GM12878 (cell line): ENCODE measurements around the gene USPL1. TPM values are rescaled to one million over a fixed set of nuclear protein-coding genes. Genes with fewer than 3 reads are reported as not detected.
A peak's percentile ranks its signal among the peaks of the same experiment; 100 is the strongest.

Experiments
- ATAC-seq: fragments of 200-7000 bp; cut with Tn5 transposase; 3 replicates; pipeline ENCODE4 v1.9.1; 2020; ENCODE audit warnings: mild to moderate bottlenecking, moderate library complexity
- BruUV-seq: library from RNA; stranded (reverse); fragments of 400-500 nt; replicated peaks from 2 replicates; lab custom pipeline; 2021; lab: Mats Ljungman, UMichigan
- CTCF ChIA-PET: fragments of 300-600 bp; sonication (Branson Sonifier 250); formaldehyde crosslinking; extraction: SDS; loops from one replicate; lab custom pipeline; 2021; ENCODE audit warnings: inconsistent platforms; lab: Yijun Ruan, JAX
- POLR2A ChIA-PET: fragments of 350-600 bp; formaldehyde crosslinking; extraction: SDS; loops from one replicate; lab custom pipeline; 2021; ENCODE audit warnings: inconsistent platforms; lab: Charles Lee
- RAD21 ChIA-PET: fragments of 300-600 bp; sonication (Branson Sonifier 250); formaldehyde crosslinking; loops from one replicate; lab custom pipeline; 2023; ENCODE audit warnings: antibody characterized with exemption; ENCODE audit not compliant: unreplicated experiment; lab: Charles Lee
- SMC1A ChIA-PET: fragments of 300-600 bp; sonication (Branson Sonifier 250); formaldehyde crosslinking; loops from one replicate; lab custom pipeline; 2023; ENCODE audit not compliant: unreplicated experiment, uncharacterized antibody; lab: Charles Lee
- DNase-seq: peaks from one replicate; pipeline ENCODE4 v3.0.0-alpha.2; 2011; ENCODE audit warnings: low read depth, low spot score
- FAIRE-seq: peaks from 3 replicates; lab custom pipeline; 2011; peaks lifted over from hg19 to GRCh38; lab: Jason Lieb, UNC
- H2AFZ ChIP-seq: 2 replicates; pipeline ENCODE4 v1.6.0; 2011; ENCODE audit warnings: low read depth, low read length, control low read depth; ENCODE audit not compliant: control insufficient read depth
- H3K27ac ChIP-seq: 2 replicates; pipeline ENCODE4 v1.5.1; 2011; ENCODE audit warnings: control low read depth; ENCODE audit not compliant: control insufficient read depth, insufficient read depth
- H3K27me3 ChIP-seq, 2 experiments: replicated peaks in 1 of 2; 2 replicates each; pipeline versions ENCODE4 v1.6.0 to v1.6.1; 2011; ENCODE audit warnings: low read length in 1 of 2; ENCODE audit not compliant: control insufficient read depth in 2 of 2, insufficient read depth in 2 of 2
- H3K36me3 ChIP-seq, 2 experiments: 2 replicates each; pipeline ENCODE4 v1.5.1; 2011; ENCODE audit warnings: low read length in 1 of 2; ENCODE audit not compliant: control insufficient read depth in 2 of 2, insufficient read depth in 2 of 2
- H3K4me1 ChIP-seq: 2 replicates; pipeline ENCODE4 v1.6.1; 2011; ENCODE audit warnings: mild to moderate bottlenecking, low read length, moderate library complexity, mixed read lengths; ENCODE audit not compliant: control insufficient read depth, insufficient read depth
- H3K4me2 ChIP-seq: 2 replicates; pipeline ENCODE4 v1.6.0; 2011; ENCODE audit warnings: control low read depth; ENCODE audit not compliant: control insufficient read depth, insufficient read depth
- H3K4me3 ChIP-seq: fragments of 200-600 bp; sonication (generic); 2 replicates; pipeline ENCODE4 v1.5.1; 2016
- H3K79me2 ChIP-seq: 2 replicates; pipeline ENCODE4 v1.6.0; 2011; ENCODE audit warnings: low read length; ENCODE audit not compliant: control insufficient read depth, insufficient read depth
- H3K9ac ChIP-seq: 2 replicates; pipeline ENCODE4 v1.8.0; 2011; ENCODE audit warnings: low read length, control low read depth, mixed read lengths; ENCODE audit not compliant: control insufficient read depth, insufficient read depth
- H3K9me3 ChIP-seq: replicated peaks from 3 replicates; pipeline ENCODE4 v1.5.1; 2011; ENCODE audit warnings: mild to moderate bottlenecking, low read length; ENCODE audit not compliant: control insufficient read depth, insufficient read depth
- H4K20me1 ChIP-seq: 2 replicates; pipeline ENCODE4 v1.6.0; 2011; ENCODE audit not compliant: control insufficient read depth, insufficient read depth
- NFYA ChIP-seq: IDR thresholded peaks from 2 replicates; pipeline ENCODE4 v1.6.1; 2011; ENCODE audit warnings: low read depth, mild to moderate bottlenecking, low read length, improper control_type of control experiment, borderline replicate concordance
- RUNX3 ChIP-seq: IDR thresholded peaks from 2 replicates; pipeline ENCODE4 v1.6.1; 2012; ENCODE audit warnings: low read length, inconsistent platforms
- SIN3A ChIP-seq: IDR thresholded peaks from 2 replicates; pipeline ENCODE4 v1.6.1; 2012; ENCODE audit warnings: low read depth, low read length, improper control_type of control experiment
- TBL1XR1 ChIP-seq: IDR thresholded peaks from 2 replicates; pipeline ENCODE4 v1.6.1; 2012; ENCODE audit warnings: low read depth, low read length, improper control_type of control experiment
- WGBS: methylation state at CpG from one replicate; pipeline ENCODE4 v1.1.6; 2016; ENCODE audit warnings: low lambda C conversion rate; ENCODE audit not compliant: insufficient replicate concordance, insufficient coverage; ENCODE audit errors: missing lambda C conversion rate; 5-methylcytosine and 5-hydroxymethylcytosine counted together
- in situ Hi-C: fragments of 300-500 bp; cut with MboI; formaldehyde crosslinking; loops from 9 replicates; pipeline ENCODE4 v1.14.3; 2018; ENCODE audit warnings: mixed read lengths
- intact Hi-C: fragments of 100-400 bp; cut with micrococcal nuclease; formaldehyde crosslinking; loops from one replicate; pipeline ENCODE4 v1.14.2; 2022; ENCODE audit not compliant: unreplicated experiment
- polyA plus RNA-seq, 11 experiments: library from polyadenylated mRNA; depleted of rRNA in 4 of 11; unstranded in 6 of 11; stranded (reverse) in 5 of 11; fragments of >200 nt; fragmentation: Nextera tagmentation in 4 of 11; fragmentation: Illumina TruSeq in 1 of 11; extraction: Ambion mirVana in 4 of 11; extraction: Trizol in 1 of 11; gene quantifications; 1 replicate in 1 of 11; 2 replicates in 10 of 11; pipeline versions ENCODE4 v1.2.1 to v1.2.3, GENCODE V29; 2011 to 2016; ENCODE audit warnings: inconsistent platforms in 2 of 11, missing spikeins in 2 of 11, low read depth in 1 of 11
- total RNA-seq, 4 experiments: library from RNA; depleted of rRNA in 3 of 4; stranded (reverse); fragments of >200 nt in 3 of 4; fragmentation: Illumina TruSeq in 1 of 4; extraction: Trizol in 1 of 4; gene quantifications; 2 replicates each; pipeline versions ENCODE4 v1.2.1 to v1.2.3, GENCODE V29; 2013 to 2021
- TF ChIP-seq, protein P1 (sequence below): fragments of 450-650 bp; IDR thresholded peaks from 2 replicates; pipeline ENCODE4 v1.6.1; 2017; ENCODE audit warnings: borderline replicate concordance
- TF ChIP-seq, protein P2 (sequence below): fragments of 450-650 bp; conservative IDR thresholded peaks from 2 replicates; pipeline ENCODE4 v1.6.1; 2017; ENCODE audit warnings: mild to moderate bottlenecking, moderate library complexity
- TF ChIP-seq, protein P3 (sequence below): IDR thresholded peaks from 2 replicates; pipeline ENCODE4 v1.6.1; 2012; ENCODE audit warnings: mild to moderate bottlenecking, low read depth, low read length
- TF ChIP-seq, protein P4 (sequence below): fragments of 450-650 bp; IDR thresholded peaks from 2 replicates; pipeline ENCODE4 v1.6.1; 2016; ENCODE audit warnings: mild to moderate bottlenecking, moderate library complexity, borderline replicate concordance
- TF ChIP-seq, protein P5 (sequence below): fragments of 450-650 bp; IDR thresholded peaks from 2 replicates; pipeline ENCODE4 v1.6.1; 2017; ENCODE audit warnings: low read depth, mild to moderate bottlenecking, moderate library complexity

Gene USPL1
- total and polyA plus RNA-seq, 10 of the 15 experiments (the other 5 are each of a cell fraction or from before 2014, with no cell fraction given): 7.9 to 23.2 (median 15.8) TPM

DNA sequence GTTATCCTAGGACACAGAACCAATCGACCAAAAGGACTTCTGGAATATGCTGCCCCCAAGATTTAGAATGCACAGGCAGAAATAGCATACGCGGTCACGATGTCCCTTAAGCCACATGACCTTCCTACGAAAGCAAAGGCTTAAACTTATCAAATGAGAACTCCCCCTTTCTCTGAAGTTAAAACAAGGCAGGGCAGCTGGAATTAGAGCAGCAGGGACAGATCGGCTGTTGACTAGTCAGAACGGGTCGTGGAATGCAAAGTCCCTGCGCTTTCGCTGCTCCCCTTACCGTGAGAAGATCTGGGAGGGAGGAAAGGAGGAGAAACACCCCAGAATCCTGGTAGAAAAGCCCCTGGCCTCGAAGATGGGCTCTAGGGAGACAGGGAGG is 799 bp upstream of the USPL1 start:
- peak overlapping the region; percentile 75 for H2AFZ ChIP-seq
- H3K79me2 ChIP-seq: peaks cover 68% of the 10 kb centered on the region
- DNase-seq: peak; percentile 61
- H3K36me3 ChIP-seq: no peaks in the 10 kb centered on the region
- BruUV-seq: no TSS peak
- peak overlapping the region; percentile 93 for H3K27ac ChIP-seq
- WGBS: under 1% methylated on average over 12 of the region's 12 CpGs
- CTCF ChIA-PET: interaction anchor here (0.7 to 2.3 kb wide), 2 partner anchors 35 to 502 kb away, joined by 3 to 7 read pairs; no protein-coding TSS in a partner anchor
- in situ Hi-C loops (no loop called here), intact Hi-C loops (loop anchor here (1.0 to 5.0 kb wide), 6 partner anchors 57 to 471 kb away; partner anchors contain the start of gene HMGB1)
- POLR2A ChIA-PET: interaction anchor here (0.6 to 3.2 kb wide), 9 partner anchors 9 to 242 kb away, joined by 3 to 17 read pairs (median 4); no protein-coding TSS in a partner anchor
- FAIRE-seq: peak; percentile 27
- ATAC-seq: peak; percentile 55
- H3K4me3 ChIP-seq: peak overlapping the region; percentile 73
- H3K4me2 ChIP-seq: peak overlapping the region; percentile 72
- H3K9ac ChIP-seq: peak overlapping the region; percentile 79
- H3K27me3 ChIP-seq: no peaks in the 10 kb centered on the region
- no peaks in the 10 kb centered on the region for H3K9me3 ChIP-seq
- SMC1A ChIA-PET: interaction anchor here (0.7 to 4.0 kb wide), 13 partner anchors 9 to 241 kb away, joined by 3 to 24 read pairs (median 4); no protein-coding TSS in a partner anchor
- H4K20me1 ChIP-seq: no peaks in the 10 kb centered on the region
- RAD21 ChIA-PET: interaction anchor here (0.8 to 2.4 kb wide), 9 partner anchors 9 to 245 kb away, joined by 3 to 16 read pairs (median 5); no protein-coding TSS in a partner anchor
- peaks cover 12% of the 10 kb centered on the region for H3K4me1 ChIP-seq
- TF ChIP-seq, protein P1, sequence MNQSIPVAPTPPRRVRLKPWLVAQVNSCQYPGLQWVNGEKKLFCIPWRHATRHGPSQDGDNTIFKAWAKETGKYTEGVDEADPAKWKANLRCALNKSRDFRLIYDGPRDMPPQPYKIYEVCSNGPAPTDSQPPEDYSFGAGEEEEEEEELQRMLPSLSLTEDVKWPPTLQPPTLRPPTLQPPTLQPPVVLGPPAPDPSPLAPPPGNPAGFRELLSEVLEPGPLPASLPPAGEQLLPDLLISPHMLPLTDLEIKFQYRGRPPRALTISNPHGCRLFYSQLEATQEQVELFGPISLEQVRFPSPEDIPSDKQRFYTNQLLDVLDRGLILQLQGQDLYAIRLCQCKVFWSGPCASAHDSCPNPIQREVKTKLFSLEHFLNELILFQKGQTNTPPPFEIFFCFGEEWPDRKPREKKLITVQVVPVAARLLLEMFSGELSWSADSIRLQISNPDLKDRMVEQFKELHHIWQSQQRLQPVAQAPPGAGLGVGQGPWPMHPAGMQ: no peak
- TF ChIP-seq, protein P2, sequence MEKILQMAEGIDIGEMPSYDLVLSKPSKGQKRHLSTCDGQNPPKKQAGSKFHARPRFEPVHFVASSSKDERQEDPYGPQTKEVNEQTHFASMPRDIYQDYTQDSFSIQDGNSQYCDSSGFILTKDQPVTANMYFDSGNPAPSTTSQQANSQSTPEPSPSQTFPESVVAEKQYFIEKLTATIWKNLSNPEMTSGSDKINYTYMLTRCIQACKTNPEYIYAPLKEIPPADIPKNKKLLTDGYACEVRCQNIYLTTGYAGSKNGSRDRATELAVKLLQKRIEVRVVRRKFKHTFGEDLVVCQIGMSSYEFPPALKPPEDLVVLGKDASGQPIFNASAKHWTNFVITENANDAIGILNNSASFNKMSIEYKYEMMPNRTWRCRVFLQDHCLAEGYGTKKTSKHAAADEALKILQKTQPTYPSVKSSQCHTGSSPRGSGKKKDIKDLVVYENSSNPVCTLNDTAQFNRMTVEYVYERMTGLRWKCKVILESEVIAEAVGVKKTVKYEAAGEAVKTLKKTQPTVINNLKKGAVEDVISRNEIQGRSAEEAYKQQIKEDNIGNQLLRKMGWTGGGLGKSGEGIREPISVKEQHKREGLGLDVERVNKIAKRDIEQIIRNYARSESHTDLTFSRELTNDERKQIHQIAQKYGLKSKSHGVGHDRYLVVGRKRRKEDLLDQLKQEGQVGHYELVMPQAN: peak; percentile 66; the same call in 1 of the 2 replicates
- TF ChIP-seq, protein P3, sequence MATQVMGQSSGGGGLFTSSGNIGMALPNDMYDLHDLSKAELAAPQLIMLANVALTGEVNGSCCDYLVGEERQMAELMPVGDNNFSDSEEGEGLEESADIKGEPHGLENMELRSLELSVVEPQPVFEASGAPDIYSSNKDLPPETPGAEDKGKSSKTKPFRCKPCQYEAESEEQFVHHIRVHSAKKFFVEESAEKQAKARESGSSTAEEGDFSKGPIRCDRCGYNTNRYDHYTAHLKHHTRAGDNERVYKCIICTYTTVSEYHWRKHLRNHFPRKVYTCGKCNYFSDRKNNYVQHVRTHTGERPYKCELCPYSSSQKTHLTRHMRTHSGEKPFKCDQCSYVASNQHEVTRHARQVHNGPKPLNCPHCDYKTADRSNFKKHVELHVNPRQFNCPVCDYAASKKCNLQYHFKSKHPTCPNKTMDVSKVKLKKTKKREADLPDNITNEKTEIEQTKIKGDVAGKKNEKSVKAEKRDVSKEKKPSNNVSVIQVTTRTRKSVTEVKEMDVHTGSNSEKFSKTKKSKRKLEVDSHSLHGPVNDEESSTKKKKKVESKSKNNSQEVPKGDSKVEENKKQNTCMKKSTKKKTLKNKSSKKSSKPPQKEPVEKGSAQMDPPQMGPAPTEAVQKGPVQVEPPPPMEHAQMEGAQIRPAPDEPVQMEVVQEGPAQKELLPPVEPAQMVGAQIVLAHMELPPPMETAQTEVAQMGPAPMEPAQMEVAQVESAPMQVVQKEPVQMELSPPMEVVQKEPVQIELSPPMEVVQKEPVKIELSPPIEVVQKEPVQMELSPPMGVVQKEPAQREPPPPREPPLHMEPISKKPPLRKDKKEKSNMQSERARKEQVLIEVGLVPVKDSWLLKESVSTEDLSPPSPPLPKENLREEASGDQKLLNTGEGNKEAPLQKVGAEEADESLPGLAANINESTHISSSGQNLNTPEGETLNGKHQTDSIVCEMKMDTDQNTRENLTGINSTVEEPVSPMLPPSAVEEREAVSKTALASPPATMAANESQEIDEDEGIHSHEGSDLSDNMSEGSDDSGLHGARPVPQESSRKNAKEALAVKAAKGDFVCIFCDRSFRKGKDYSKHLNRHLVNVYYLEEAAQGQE: no peak
- TF ChIP-seq NFYA (no peak), TBL1XR1 (no peak), RUNX3 (peak; percentile 65), SIN3A (no peak)
- TF ChIP-seq, protein P4, sequence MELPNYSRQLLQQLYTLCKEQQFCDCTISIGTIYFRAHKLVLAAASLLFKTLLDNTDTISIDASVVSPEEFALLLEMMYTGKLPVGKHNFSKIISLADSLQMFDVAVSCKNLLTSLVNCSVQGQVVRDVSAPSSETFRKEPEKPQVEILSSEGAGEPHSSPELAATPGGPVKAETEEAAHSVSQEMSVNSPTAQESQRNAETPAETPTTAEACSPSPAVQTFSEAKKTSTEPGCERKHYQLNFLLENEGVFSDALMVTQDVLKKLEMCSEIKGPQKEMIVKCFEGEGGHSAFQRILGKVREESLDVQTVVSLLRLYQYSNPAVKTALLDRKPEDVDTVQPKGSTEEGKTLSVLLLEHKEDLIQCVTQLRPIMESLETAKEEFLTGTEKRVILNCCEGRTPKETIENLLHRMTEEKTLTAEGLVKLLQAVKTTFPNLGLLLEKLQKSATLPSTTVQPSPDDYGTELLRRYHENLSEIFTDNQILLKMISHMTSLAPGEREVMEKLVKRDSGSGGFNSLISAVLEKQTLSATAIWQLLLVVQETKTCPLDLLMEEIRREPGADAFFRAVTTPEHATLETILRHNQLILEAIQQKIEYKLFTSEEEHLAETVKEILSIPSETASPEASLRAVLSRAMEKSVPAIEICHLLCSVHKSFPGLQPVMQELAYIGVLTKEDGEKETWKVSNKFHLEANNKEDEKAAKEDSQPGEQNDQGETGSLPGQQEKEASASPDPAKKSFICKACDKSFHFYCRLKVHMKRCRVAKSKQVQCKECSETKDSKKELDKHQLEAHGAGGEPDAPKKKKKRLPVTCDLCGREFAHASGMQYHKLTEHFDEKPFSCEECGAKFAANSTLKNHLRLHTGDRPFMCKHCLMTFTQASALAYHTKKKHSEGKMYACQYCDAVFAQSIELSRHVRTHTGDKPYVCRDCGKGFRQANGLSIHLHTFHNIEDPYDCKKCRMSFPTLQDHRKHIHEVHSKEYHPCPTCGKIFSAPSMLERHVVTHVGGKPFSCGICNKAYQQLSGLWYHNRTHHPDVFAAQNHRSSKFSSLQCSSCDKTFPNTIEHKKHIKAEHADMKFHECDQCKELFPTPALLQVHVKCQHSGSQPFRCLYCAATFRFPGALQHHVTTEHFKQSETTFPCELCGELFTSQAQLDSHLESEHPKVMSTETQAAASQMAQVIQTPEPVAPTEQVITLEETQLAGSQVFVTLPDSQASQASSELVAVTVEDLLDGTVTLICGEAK: no peak
- TF ChIP-seq, protein P5, sequence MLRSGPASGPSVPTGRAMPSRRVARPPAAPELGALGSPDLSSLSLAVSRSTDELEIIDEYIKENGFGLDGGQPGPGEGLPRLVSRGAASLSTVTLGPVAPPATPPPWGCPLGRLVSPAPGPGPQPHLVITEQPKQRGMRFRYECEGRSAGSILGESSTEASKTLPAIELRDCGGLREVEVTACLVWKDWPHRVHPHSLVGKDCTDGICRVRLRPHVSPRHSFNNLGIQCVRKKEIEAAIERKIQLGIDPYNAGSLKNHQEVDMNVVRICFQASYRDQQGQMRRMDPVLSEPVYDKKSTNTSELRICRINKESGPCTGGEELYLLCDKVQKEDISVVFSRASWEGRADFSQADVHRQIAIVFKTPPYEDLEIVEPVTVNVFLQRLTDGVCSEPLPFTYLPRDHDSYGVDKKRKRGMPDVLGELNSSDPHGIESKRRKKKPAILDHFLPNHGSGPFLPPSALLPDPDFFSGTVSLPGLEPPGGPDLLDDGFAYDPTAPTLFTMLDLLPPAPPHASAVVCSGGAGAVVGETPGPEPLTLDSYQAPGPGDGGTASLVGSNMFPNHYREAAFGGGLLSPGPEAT: 0 out of 2 replicates have a peak, but pooled peaks have one; percentile 64
